Heart left ventricle (tissue), 16 donors: ENCODE data around the gene SOHLH2. TPM values are rescaled to one million over a fixed set of nuclear protein-coding genes. Genes with fewer than 3 reads are reported as not detected.

ENCODE experiments used
- ATAC-seq, 4 donors: fragments of 200-7000 bp; cut with Tn5 transposase; one replicate each; pipeline ENCODE4 v1.9.1; 2020 to 2022; ENCODE audit warnings: moderate library complexity in 4 of 4, mild to moderate bottlenecking in 3 of 4, moderate number of reproducible peaks in 1 of 4
- DNase-seq, 5 donors: peaks; one replicate each; pipeline ENCODE4 v3.0.0-alpha.2; 2020
- H3K27ac ChIP-seq, 12 donors: fragments of 200-600 bp; sonication (generic) in 4 of 12; one replicate each; pipeline versions ENCODE4 v1.5.0 to v1.8.0; 2016 to 2022; ENCODE audit warnings: mild to moderate bottlenecking in 2 of 12
- H3K27me3 ChIP-seq, 9 donors: fragments of 200-600 bp; sonication (generic) in 2 of 9; one replicate each; pipeline versions ENCODE4 v1.5.1 to v1.8.0; 2016 to 2022; ENCODE audit warnings: mild to moderate bottlenecking in 3 of 9
- H3K36me3 ChIP-seq, 9 donors: fragments of 200-600 bp; sonication (generic) in 2 of 9; one replicate each; pipeline versions ENCODE4 v1.5.0 to v1.8.0; 2018 to 2022; ENCODE audit warnings: mild to moderate bottlenecking in 2 of 9
- H3K4me1 ChIP-seq, 12 donors: fragments of 200-600 bp; sonication (generic) in 4 of 12; one replicate each; pipeline versions ENCODE4 v1.5.0 to v1.8.0; 2016 to 2022; ENCODE audit warnings: mild to moderate bottlenecking in 3 of 12
- H3K4me3 ChIP-seq, 12 donors: fragments of 200-600 bp; sonication (generic) in 4 of 12; one replicate each; pipeline versions ENCODE4 v1.5.0 to v1.8.0; 2017 to 2022; ENCODE audit warnings: mild to moderate bottlenecking in 9 of 12, moderate library complexity in 4 of 12
- H3K9me3 ChIP-seq, 12 donors: fragments of 200-600 bp; sonication (generic) in 4 of 12; one replicate each; pipeline versions ENCODE4 v1.5.0 to v1.8.0; 2016 to 2022; ENCODE audit warnings: mild to moderate bottlenecking in 1 of 12
- CTCF ChIP-seq, 12 donors: fragments of 200-600 bp; sonication (generic) in 4 of 12; IDR thresholded peaks; one replicate each; pipeline versions ENCODE4 v1.5.0 to v1.8.0; 2018 to 2022; ENCODE audit warnings: antibody characterized with exemption in 12 of 12, mild to moderate bottlenecking in 5 of 12
- POLR2A ChIP-seq, 2 donors: fragments of 450-650 bp; IDR thresholded peaks; one replicate each; pipeline ENCODE4 v1.6.1; 2017; ENCODE audit warnings: antibody characterized with exemption in 2 of 2, mild to moderate bottlenecking in 2 of 2, moderate library complexity in 2 of 2
- WGBS, 4 donors: extraction: QIAGEN DNeasy Blood & Tissue Kit in 2 of 4; methylation state at CpG; one replicate each; pipeline versions ENCODE4 v1.1.5 to v1.1.7; 2013 to 2018; 5-methylcytosine and 5-hydroxymethylcytosine counted together
- intact Hi-C, 10 donors: fragments of 100-400 bp; cut with DNase I; formaldehyde crosslinking; loops; one replicate each; pipeline versions ENCODE4 v1.11.1 to v1.14.2; 2022
- polyA plus RNA-seq, 2 donors: library from polyadenylated mRNA; stranded (reverse); fragments of 200-250 nt; gene quantifications; one replicate each; pipeline ENCODE4 v1.2.3, GENCODE V29; 2013
- total RNA-seq, 9 donors: library from RNA; depleted of rRNA in 2 of 9; stranded (reverse); fragments of >200 nt in 2 of 9; fragmentation: NEBNext Ultra II Directional in 3 of 9; extraction: Animal tissue kit (Norgen Biotek cat#: 25700) in 3 of 9; gene quantifications; one replicate each; pipeline versions ENCODE4 v1.1.0 to v1.2.4, GENCODE V29; 2016 to 2023
- donor health status: ischemic (EF 13 %, LVEDD 7.1; RV severe dilation, severe dysfunction).
- donor health status: healthy with polysubstance abuse.
- donor health status: DM: no; HTN: yes; CAD: no.
- donor health status: DM: no; HTN: no; CAD: no.
- donor health status: ischemic (EF 25% LVEDD 6.9; RV normal size, moderate dysfunction).
- donor health status: ischemic (EF 25% LVEDD 5.7; RV mildly dilated, moderate dysfunction).
- donor health status: healthy.
- donor health status: DM: yes; HTN: yes; CAD: no.
- donor health status: ischemic (EF 35%, LVEDD 5.7; RV mildly dilated, moderate dysfunction).
- donor health status: nonischemic (EF 11% LVEDD 7.7; RV severe dilation, severe dysfunction).
- donor health status: DM: yes; HTN: yes; CAD: no.
- donor health status: PGD.
- donor health status: ischemic (EF 29% LVEDD 5.4; RV normal size, mild dysfunction).
- donor health status: nonischemic (EF 23%, LVEDD 6.1; RV moderate dilation, normal function).

The SOHLH2 gene
- total and polyA plus RNA-seq, 11 donors = 0.15 to 2.9 (median 0.68) TPM; not detected in 4

DNA sequence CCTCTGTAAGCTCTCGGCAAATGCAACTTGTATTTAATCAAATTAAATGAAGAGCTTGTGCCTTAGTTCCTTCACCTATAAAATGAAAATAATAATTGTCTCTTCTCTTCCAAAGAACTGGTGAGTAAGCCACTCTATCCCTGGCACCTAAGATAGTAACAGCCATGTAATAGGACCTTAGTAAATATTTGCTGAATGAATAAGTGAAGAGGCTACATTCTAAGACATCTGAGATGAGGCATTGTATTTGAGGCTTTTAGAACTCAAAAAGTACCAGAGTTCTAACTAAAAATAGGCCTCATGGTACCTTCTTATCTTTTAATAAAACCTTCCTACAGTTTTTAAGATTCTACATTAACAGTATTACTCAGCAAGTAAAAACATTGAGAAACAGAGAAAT lies 65.9 kb downstream of the SOHLH2 start:
- H3K36me3 ChIP-seq = no peaks in the 10 kb centered on the region
- intact Hi-C loops = loop anchor here in 1 of 10 donors (10.0 kb wide), 1 partner anchor 126 kb away; no protein-coding TSS in a partner anchor
- DNase-seq = no peak
- H3K4me1 ChIP-seq = peaks cover 0 to 5% (median 0%) of the 10 kb centered on the region in 12 donors
- no peak for ATAC-seq
- no peak overlapping the region for H3K4me3 ChIP-seq
- 89 to 100% (median 97%) methylated on average over 1 of the region's 1 CpG for WGBS, 4 donors
- no peaks in the 10 kb centered on the region for H3K27me3 ChIP-seq
- no peak overlapping the region for H3K27ac ChIP-seq
- peaks cover 0 to 20% (median 0%) of the 10 kb centered on the region in 12 donors for H3K9me3 ChIP-seq
- no peak for TF ChIP-seq POLR2A (IDR thresholded peaks at IDR 0.05)
- TF ChIP-seq CTCF (IDR thresholded peaks at IDR 0.05) = no peak

GRCh38 chr13:36147330-36147729 lies 67.0 kb downstream of the SOHLH2 start:
- intact Hi-C loops = loop anchor here in 1 of 10 donors (10.0 kb wide), 1 partner anchor 127 kb away; no protein-coding TSS in a partner anchor
- no peak for DNase-seq
- Histone ChIP-seq H3K36me3 (no peaks in the 10 kb centered on the region), H3K9me3 (peaks cover 0 to 20% (median 0%) of the 10 kb centered on the region in 12 donors), H3K4me1 (peaks cover 0 to 5% (median 0%) of the 10 kb centered on the region in 12 donors), H3K27ac (peak overlapping the region in 4 of 12 donors; percentile 11 to 59 (median 34)), H3K4me3 (no peak overlapping the region), H3K27me3 (no peaks in the 10 kb centered on the region)
- ATAC-seq = peak in 1 of 4 donors; percentile 42
- WGBS, 4 donors = 80 to 94% (median 93%) methylated on average over 3 of the region's 3 CpGs
- TF ChIP-seq CTCF (IDR thresholded peaks at IDR 0.05) (no peak), POLR2A (IDR thresholded peaks at IDR 0.05) (no peak)

DNA sequence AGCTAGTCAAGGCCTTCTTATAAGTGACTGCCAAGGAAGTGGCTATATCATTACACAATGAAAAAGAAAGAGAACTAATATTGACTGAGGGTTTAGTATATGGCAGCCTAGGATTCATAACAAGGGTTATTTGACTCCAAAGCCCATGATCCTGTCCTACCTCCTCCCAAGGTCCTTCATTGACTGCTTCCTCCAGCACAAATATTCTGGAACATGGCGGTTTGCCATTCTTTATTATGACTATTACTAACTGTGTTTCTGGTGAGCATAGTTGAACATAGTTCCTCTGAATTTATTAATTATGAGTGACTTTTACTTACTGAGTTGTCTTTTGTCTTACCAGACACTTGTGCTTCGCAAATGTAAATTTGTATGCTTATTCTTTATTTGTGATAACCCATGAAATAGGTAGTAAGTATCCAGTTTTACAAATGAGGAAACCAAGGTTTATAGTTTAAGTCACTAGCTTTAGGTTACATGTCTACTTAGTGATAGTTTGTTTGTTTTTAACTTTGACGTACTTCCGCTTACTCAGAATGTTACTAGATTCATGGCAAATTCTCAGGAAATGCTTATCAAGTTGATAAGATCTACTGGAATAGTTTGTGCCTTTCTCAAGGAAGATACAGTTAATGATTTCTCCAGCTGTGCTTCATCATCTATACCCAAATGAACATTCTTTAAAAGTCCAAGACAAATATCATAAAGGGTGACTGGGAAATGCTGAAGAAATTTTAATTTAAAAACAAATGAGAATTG lies 67.7 kb downstream of the SOHLH2 start:
- Histone ChIP-seq H3K27ac (peak overlapping the region in 11 of 12 donors; percentile 1 to 57 (median 42)), H3K4me1 (peaks cover 0 to 5% (median 0%) of the 10 kb centered on the region in 12 donors)

GRCh38 chr13:36143738-36144137 lies 70.6 kb downstream of the SOHLH2 start:
- ATAC-seq = no peak
- WGBS, 4 donors = 35 to 57% (median 47%) methylated on average over 2 of the region's 2 CpGs
- no peak overlapping the region for H3K4me3 ChIP-seq

More for the DNA sequence above, 67.7 kb downstream of the SOHLH2 start:
- Histone ChIP-seq H3K27me3 (no peaks in the 10 kb centered on the region), H3K36me3 (no peaks in the 10 kb centered on the region), H3K4me3 (no peak overlapping the region), H3K9me3 (peaks cover 0 to 20% (median 0%) of the 10 kb centered on the region in 12 donors)
- DNase-seq (no peak), ATAC-seq (peak in 2 of 4 donors; percentile 16 to 78)
- intact Hi-C loops = loop anchor here in 1 of 10 donors (10.0 kb wide), 1 partner anchor 128 kb away; no protein-coding TSS in a partner anchor
- TF ChIP-seq POLR2A (IDR thresholded peaks at IDR 0.05) = no peak
- WGBS, 4 donors = 53 to 85% (median 63%) methylated on average over 4 of the region's 4 CpGs

More at GRCh38 chr13:36143738-36144137, 70.6 kb downstream of the SOHLH2 start:
- peaks cover 0 to 5% (median 0%) of the 10 kb centered on the region in 12 donors for H3K4me1 ChIP-seq
- TF ChIP-seq POLR2A (IDR thresholded peaks at IDR 0.05) (no peak), CTCF (IDR thresholded peaks at IDR 0.05) (no peak)
- H3K36me3 ChIP-seq = no peaks in the 10 kb centered on the region
- DNase-seq = no peak
- no peaks in the 10 kb centered on the region for H3K27me3 ChIP-seq
- no peak overlapping the region for H3K27ac ChIP-seq
- H3K9me3 ChIP-seq = peaks cover 0 to 18% (median 0%) of the 10 kb centered on the region in 12 donors
- intact Hi-C loops = loop anchor here in 1 of 10 donors (10.0 kb wide), 1 partner anchor 131 kb away; no protein-coding TSS in a partner anchor
